H9 (cell line): ENCODE data around the gene IDI2. TPM values are rescaled to one million over a fixed set of nuclear protein-coding genes. Genes with fewer than 3 reads are reported as not detected.

Source experiments
- DNase-seq: peaks from one replicate; pipeline ENCODE4 v3.0.0-alpha.2; 2017
- H2AFZ ChIP-seq: one replicate; pipeline ENCODE4 v1.6.1; 2013; ENCODE audit warnings: mild to moderate bottlenecking, low read length, control low read depth, moderate library complexity
- H2AK5ac ChIP-seq: 2 replicates; pipeline ENCODE4 v1.6.1; 2013; ENCODE audit warnings: low read length, control low read depth, mixed read lengths; ENCODE audit not compliant: insufficient read length
- H2BK120ac ChIP-seq: one replicate; pipeline ENCODE4 v1.6.1; 2013; ENCODE audit warnings: low read depth, mild to moderate bottlenecking, low read length, control low read depth, inconsistent platforms; ENCODE audit not compliant: poor library complexity, severe bottlenecking
- H2BK12ac ChIP-seq: 2 replicates; pipeline ENCODE4 v1.6.1; 2013; ENCODE audit warnings: low read length, control low read depth, mixed read lengths, low read depth; ENCODE audit not compliant: insufficient read length
- H2BK15ac ChIP-seq: 2 replicates; pipeline ENCODE4 v1.6.1; 2013; ENCODE audit warnings: low read depth, low read length, control low read depth
- H2BK20ac ChIP-seq: one replicate; pipeline ENCODE4 v1.6.1; 2013; ENCODE audit warnings: low read depth, mild to moderate bottlenecking, low read length, control low read depth, inconsistent platforms; ENCODE audit not compliant: poor library complexity, severe bottlenecking
- H2BK5ac ChIP-seq: 2 replicates; pipeline ENCODE4 v1.6.1; 2013; ENCODE audit warnings: low read length, control low read depth, mixed read lengths; ENCODE audit not compliant: insufficient read length
- H3K14ac ChIP-seq: 2 replicates; pipeline ENCODE4 v1.6.1; 2013; ENCODE audit warnings: low read length, control low read depth; ENCODE audit not compliant: insufficient read depth
- H3K18ac ChIP-seq: 2 replicates; pipeline ENCODE4 v1.6.1; 2013; ENCODE audit warnings: low read depth, mild to moderate bottlenecking, mixed read lengths, low read length, control low read depth; ENCODE audit not compliant: insufficient read length
- H3K23ac ChIP-seq: 2 replicates; pipeline ENCODE4 v1.6.1; 2013; ENCODE audit warnings: low read length, control low read depth, mixed read lengths, low read depth; ENCODE audit not compliant: insufficient read length
- H3K23me2 ChIP-seq: 2 replicates; pipeline ENCODE4 v1.6.1; 2013; ENCODE audit warnings: low read depth, mild to moderate bottlenecking, mixed read lengths, low read length, control low read depth; ENCODE audit not compliant: insufficient read length, poor library complexity, severe bottlenecking
- H3K27ac ChIP-seq: 2 replicates; pipeline ENCODE4 v1.5.1; 2013; ENCODE audit warnings: low read length, control low read depth, mixed read lengths, low read depth; ENCODE audit not compliant: insufficient read length
- H3K27me3 ChIP-seq: 2 replicates; pipeline ENCODE4 v1.6.1; 2013; ENCODE audit warnings: low read length, control low read depth, inconsistent platforms; ENCODE audit not compliant: insufficient read depth
- H3K4ac ChIP-seq: 2 replicates; pipeline ENCODE4 v1.6.1; 2013; ENCODE audit warnings: low read depth, mild to moderate bottlenecking, control low read depth, inconsistent platforms, low read length, moderate library complexity
- H3K4me1 ChIP-seq: 2 replicates; pipeline ENCODE4 v1.6.1; 2013; ENCODE audit warnings: low read length, control low read depth, inconsistent platforms; ENCODE audit not compliant: insufficient read depth
- H3K4me2 ChIP-seq: 2 replicates; pipeline ENCODE4 v1.6.1; 2013; ENCODE audit warnings: low read length, control low read depth, mixed read lengths; ENCODE audit not compliant: insufficient read length, insufficient read depth
- H3K56ac ChIP-seq: 2 replicates; pipeline ENCODE4 v1.6.1; 2013; ENCODE audit warnings: low read depth, mild to moderate bottlenecking, mixed read lengths, low read length, control low read depth; ENCODE audit not compliant: insufficient read length
- H3K79me1 ChIP-seq: 2 replicates; pipeline ENCODE4 v1.6.1; 2013; ENCODE audit warnings: low read depth, mild to moderate bottlenecking, moderate library complexity, low read length, control low read depth, inconsistent platforms; ENCODE audit not compliant: insufficient read depth, poor library complexity, severe bottlenecking
- H3K79me2 ChIP-seq: 2 replicates; pipeline ENCODE4 v1.6.1; 2013; ENCODE audit warnings: low read length, control low read depth, inconsistent platforms; ENCODE audit not compliant: insufficient read depth
- H3K9ac ChIP-seq: 2 replicates; pipeline ENCODE4 v1.6.1; 2013; ENCODE audit warnings: low read length, control low read depth, mixed read lengths; ENCODE audit not compliant: insufficient read length; ENCODE audit errors: extremely low read depth
- H3K9me3 ChIP-seq: one replicate; pipeline ENCODE4 v1.6.1; 2013; ENCODE audit warnings: low read depth, low read length, inconsistent platforms; ENCODE audit not compliant: control insufficient read depth
- H3T11ph ChIP-seq: one replicate; pipeline ENCODE4 v1.6.1; 2013; ENCODE audit warnings: mild to moderate bottlenecking, low read length, control low read depth, inconsistent platforms
- H4K20me1 ChIP-seq: one replicate; pipeline ENCODE4 v1.6.1; 2013; ENCODE audit not compliant: control insufficient read depth, insufficient read length, insufficient read depth
- H4K5ac ChIP-seq: 2 replicates; pipeline ENCODE4 v1.6.1; 2013; ENCODE audit warnings: low read depth, mild to moderate bottlenecking, mixed read lengths, low read length, control low read depth; ENCODE audit not compliant: insufficient read length
- H4K8ac ChIP-seq: replicated peaks from 2 replicates; pipeline ENCODE4 v1.6.1; 2013; ENCODE audit warnings: low read length, control low read depth, mixed read lengths, low read depth; ENCODE audit not compliant: insufficient read length
- H4K91ac ChIP-seq: 2 replicates; pipeline ENCODE4 v1.6.1; 2013; ENCODE audit warnings: low read depth, mild to moderate bottlenecking, moderate library complexity, mixed read lengths, low read length, control low read depth; ENCODE audit not compliant: insufficient read length
- H3K27ac Mint-ChIP-seq, 3 experiments: 2 replicates in 2 of 3; 3 replicates in 1 of 3; pipeline ENCODE4 v1.8.0; 2020 to 2021; ENCODE audit warnings: mixed read lengths in 3 of 3, mild to moderate bottlenecking in 1 of 3, moderate library complexity in 1 of 3
- H3K27me3 Mint-ChIP-seq: 2 replicates; pipeline ENCODE4 v1.8.0; 2021; ENCODE audit warnings: low read depth, mild to moderate bottlenecking, moderate library complexity, mixed read lengths
- H3K36me3 Mint-ChIP-seq, 3 experiments: 2 replicates in 2 of 3; 3 replicates in 1 of 3; pipeline ENCODE4 v1.8.0; 2020 to 2021; ENCODE audit warnings: low read depth in 3 of 3, mixed read lengths in 3 of 3; ENCODE audit not compliant: insufficient read depth in 1 of 3
- H3K4me1 Mint-ChIP-seq, 2 experiments: 2 replicates each; pipeline ENCODE4 v1.8.0; 2020; ENCODE audit warnings: mixed read lengths in 2 of 2
- H3K4me3 Mint-ChIP-seq, 2 experiments: 2 replicates in 1 of 2; 3 replicates in 1 of 2; pipeline ENCODE4 v1.8.0; 2020 to 2021; ENCODE audit warnings: mild to moderate bottlenecking in 2 of 2, mixed read lengths in 2 of 2, moderate library complexity in 1 of 2
- H3K9me3 Mint-ChIP-seq, 2 experiments: 2 replicates in 1 of 2; 3 replicates in 1 of 2; pipeline ENCODE4 v1.8.0; 2020; ENCODE audit warnings: mild to moderate bottlenecking in 2 of 2, mixed read lengths in 2 of 2, moderate library complexity in 1 of 2
- CTCF ChIP-seq: fragments of 200-600 bp; sonication (generic); conservative IDR thresholded peaks from 3 replicates; pipeline ENCODE4 v1.8.0; 2021; ENCODE audit warnings: antibody characterized with exemption, mild to moderate bottlenecking
- WGBS: extraction: QIAGEN DNeasy Blood & Tissue Kit; methylation state at CpG from one replicate; pipeline ENCODE4 v1.1.7; 2013; ENCODE audit warnings: missing lambda C conversion rate, low lambda C conversion rate, mixed read lengths; ENCODE audit not compliant: insufficient read length; ENCODE audit errors: extremely low coverage; 5-methylcytosine and 5-hydroxymethylcytosine counted together
- total RNA-seq: library from RNA; stranded (reverse); gene quantifications from 2 replicates; pipeline ENCODE4 v1.2.1, GENCODE V29; 2021

IDI2 gene
- total RNA-seq, 1 experiment from 2014 or later, result not detected

GRCh38 chr10:986137-986825 is 39.4 kb downstream of the IDI2 start:
- Histone ChIP-seq H3T11ph (no peak overlapping the region), H4K5ac (no peak overlapping the region), H3K79me2 (peaks cover 25% of the 10 kb centered on the region; the same call in 1 of the 2 replicates), H2BK120ac (no peak overlapping the region), H3K18ac (no peak overlapping the region), H2BK12ac (no peak overlapping the region), H3K4me2 (no peak overlapping the region), H3K56ac (no peak overlapping the region), H3K23ac (no peak overlapping the region), H3K4me1 (no peaks in the 10 kb centered on the region; the same call in 1 of the 2 replicates), H3K14ac (no peak overlapping the region), H4K20me1 (peaks cover 2% of the 10 kb centered on the region), H4K91ac (no peak overlapping the region), H3K9ac (no peak overlapping the region), H2AK5ac (no peak overlapping the region), H3K9me3 (peaks cover under 1% of the 10 kb centered on the region), H2BK20ac (no peak overlapping the region), H2AFZ (no peak overlapping the region), H3K27ac (no peak overlapping the region), H3K27me3 (no peaks in the 10 kb centered on the region), H3K79me1 (peaks cover 7% of the 10 kb centered on the region), H4K8ac (no peak overlapping the region), H2BK15ac (no peak overlapping the region), H3K23me2 (peaks cover 10% of the 10 kb centered on the region), H3K4ac (no peak overlapping the region), H2BK5ac (no peak overlapping the region)
- H3K9me3 Mint-ChIP-seq, result peaks cover 6 to 8% of the 10 kb centered on the region in 2 experiments
- H3K4me3 Mint-ChIP-seq, result peak overlapping the region; percentile 95 to 98; a peak in 4 of 5 replicates
- no CpG with 5 or more reads among the region's 7 CpGs for WGBS
- H3K4me1 Mint-ChIP-seq, result peaks cover 12 to 20% of the 10 kb centered on the region in 2 experiments
- H3K27ac Mint-ChIP-seq, result no peak overlapping the region
- TF ChIP-seq CTCF, result no peak
- peaks cover 1% of the 10 kb centered on the region; the same call in 1 of the 2 replicates for H3K27me3 Mint-ChIP-seq
- H3K36me3 Mint-ChIP-seq, result peaks cover 21 to 25% (median 25%) of the 10 kb centered on the region in 3 experiments
- no peak for DNase-seq
